ENCODE data around the gene MTHFD1L. TPM values are rescaled to one million over a fixed set of nuclear protein-coding genes. Genes with fewer than 3 reads are reported as not detected.

MTHFD1L gene
- total RNA-seq, 6 experiments from 2014 or later: 67.5 to 88.7 (median 80.9) TPM

GRCh38 chr6:151143806-151144205, 278.3 kb downstream of the MTHFD1L start:
- no peak overlapping the region for H3K27ac Mint-ChIP-seq
- no peak overlapping the region for H3K4me3 Mint-ChIP-seq
- peaks cover 10% of the 10 kb centered on the region for H3K27me3 Mint-ChIP-seq (ENCODE audit: insufficient read depth)
- peaks cover 4% of the 10 kb centered on the region; the same call in 1 of the 2 replicates for H3K9me3 Mint-ChIP-seq
- TF ChIP-seq CTCF (IDR thresholded peaks at IDR 0.05): no peak
- no peak for DNase-seq
- peaks cover 5% of the 10 kb centered on the region; the same call in 1 of the 2 replicates for H3K36me3 Mint-ChIP-seq (ENCODE audit: low read depth)
- H3K4me1 Mint-ChIP-seq (ENCODE audit: low read depth): peaks cover 8% of the 10 kb centered on the region

- H3K36me3 Mint-ChIP-seq (ENCODE audit: low read depth): peaks cover 5% of the 10 kb centered on the region; the same call in 1 of the 2 replicates
- H3K4me3 Mint-ChIP-seq: no peak overlapping the region
- TF ChIP-seq CTCF (IDR thresholded peaks at IDR 0.05): no peak
- H3K4me1 Mint-ChIP-seq (ENCODE audit: low read depth): no peaks in the 10 kb centered on the region
- peaks cover 4% of the 10 kb centered on the region; the same call in 1 of the 2 replicates for H3K9me3 Mint-ChIP-seq
- no peak overlapping the region for H3K27ac Mint-ChIP-seq
- peaks cover 17% of the 10 kb centered on the region for H3K27me3 Mint-ChIP-seq (ENCODE audit: insufficient read depth)
- no peak for DNase-seq
Measured at GRCh38 chr6:151147118-151147832, 281.8 kb downstream of the MTHFD1L start.

- H3K27me3 Mint-ChIP-seq (ENCODE audit: insufficient read depth): peaks cover 20% of the 10 kb centered on the region
- H3K36me3 Mint-ChIP-seq (ENCODE audit: low read depth): peaks cover 5% of the 10 kb centered on the region; the same call in 1 of the 2 replicates
- no peak overlapping the region for H3K27ac Mint-ChIP-seq
- H3K4me3 Mint-ChIP-seq: no peak overlapping the region
- DNase-seq: no peak
- TF ChIP-seq CTCF (IDR thresholded peaks at IDR 0.05): no peak
- no peaks in the 10 kb centered on the region for H3K4me1 Mint-ChIP-seq (ENCODE audit: low read depth)
- peaks cover 4% of the 10 kb centered on the region; the same call in 1 of the 2 replicates for H3K9me3 Mint-ChIP-seq
Measured at GRCh38 chr6:151148111-151148510, 282.6 kb downstream of the MTHFD1L start.

- H3K27ac Mint-ChIP-seq: no peak overlapping the region
- no peak for TF ChIP-seq CTCF (IDR thresholded peaks at IDR 0.05)
- peaks cover 4% of the 10 kb centered on the region; the same call in 1 of the 2 replicates for H3K9me3 Mint-ChIP-seq
- H3K4me1 Mint-ChIP-seq (ENCODE audit: low read depth): no peaks in the 10 kb centered on the region
- H3K36me3 Mint-ChIP-seq (ENCODE audit: low read depth): peaks cover 5% of the 10 kb centered on the region; the same call in 1 of the 2 replicates
- H3K4me3 Mint-ChIP-seq: no peak overlapping the region
- peaks cover 17% of the 10 kb centered on the region for H3K27me3 Mint-ChIP-seq (ENCODE audit: insufficient read depth)
- no peak for DNase-seq
Measured at GRCh38 chr6:151149793-151150192, 284.3 kb downstream of the MTHFD1L start.
